Panc1 (cell line): ENCODE results near the gene ATP1A3. TPM values are rescaled to one million over a fixed set of nuclear protein-coding genes. Genes with fewer than 3 reads are reported as not detected.

Source experiments
- ATAC-seq: fragments of 200-7000 bp; cut with Tn5 transposase; 2 replicates; pipeline ENCODE4 v1.9.1; 2020; ENCODE audit warnings: mild to moderate bottlenecking, moderate library complexity
- BruUV-seq: library from RNA; stranded (reverse); fragments of 400-500 nt; replicated peaks from 2 replicates; lab custom pipeline; 2021; lab: Mats Ljungman, UMichigan
- CTCF ChIA-PET: fragments of 300-600 bp; sonication (Branson Sonifier 250); formaldehyde crosslinking; loops from one replicate; lab custom pipeline; 2022; ENCODE audit warnings: antibody characterized with exemption; lab: Charles Lee
- POLR2A ChIA-PET: fragments of 300-600 bp; sonication (Branson Sonifier 250); formaldehyde crosslinking; loops from one replicate; lab custom pipeline; 2022; ENCODE audit warnings: antibody characterized with exemption; lab: Charles Lee
- DNase-seq: peaks from one replicate; pipeline ENCODE4 v3.0.0-alpha.2; 2010; ENCODE audit warnings: low read depth, low spot score
- H3K27ac ChIP-seq: 2 replicates; pipeline ENCODE4 v1.5.1; 2011; ENCODE audit warnings: mild to moderate bottlenecking, low read length, inconsistent platforms
- H3K27me3 ChIP-seq: fragments of 200-500 bp; sonication (Bioruptor generic); 2 replicates; pipeline ENCODE4 v1.6.0; 2014; ENCODE audit warnings: low read length, inconsistent platforms; ENCODE audit not compliant: control insufficient read depth, insufficient read depth
- H3K36me3 ChIP-seq: fragments of 200-500 bp; sonication (Bioruptor generic); 2 replicates; pipeline ENCODE4 v1.5.1; 2014; ENCODE audit warnings: inconsistent platforms, mild to moderate bottlenecking, low read length, moderate library complexity; ENCODE audit not compliant: control insufficient read depth, insufficient read depth
- H3K4me1 ChIP-seq: 2 replicates; pipeline ENCODE4 v1.5.1; 2011; ENCODE audit warnings: inconsistent platforms, mild to moderate bottlenecking, low read length, moderate library complexity; ENCODE audit not compliant: control insufficient read depth, insufficient read depth
- H3K4me3 ChIP-seq, 2 experiments: 2 replicates each; pipeline ENCODE4 v1.5.1; 2011 to 2012; ENCODE audit warnings: low read depth in 2 of 2, low read length in 2 of 2, mild to moderate bottlenecking in 2 of 2, inconsistent platforms in 1 of 2, moderate library complexity in 1 of 2
- H3K9me3 ChIP-seq: fragments of 200-500 bp; sonication (Bioruptor generic); 2 replicates; pipeline ENCODE4 v1.5.1; 2014; ENCODE audit warnings: low read depth, mild to moderate bottlenecking, inconsistent platforms, low read length, moderate library complexity; ENCODE audit not compliant: control insufficient read depth, insufficient read depth
- POLR2AphosphoS5 ChIP-seq: IDR thresholded peaks from 2 replicates; pipeline ENCODE4 v1.6.1; 2012; ENCODE audit warnings: mild to moderate bottlenecking, low read depth, low read length, moderate library complexity
- REST ChIP-seq, 2 experiments: IDR thresholded peaks; 2 replicates each; pipeline ENCODE4 v1.6.1; 2011 to 2012; ENCODE audit warnings: low read depth in 2 of 2, control low read depth in 1 of 2, low read length in 1 of 2, mild to moderate bottlenecking in 1 of 2, moderate library complexity in 1 of 2; ENCODE audit not compliant: insufficient read depth in 1 of 2
- SIN3A ChIP-seq: IDR thresholded peaks from 2 replicates; pipeline ENCODE4 v1.6.1; 2012; ENCODE audit warnings: low read depth, mild to moderate bottlenecking, low read length, moderate library complexity, borderline replicate concordance; ENCODE audit not compliant: insufficient read depth
- TCF7L2 ChIP-seq: IDR thresholded peaks from 2 replicates; pipeline ENCODE4 v1.6.1; 2011; ENCODE audit warnings: mild to moderate bottlenecking, low read depth, low read length, inconsistent platforms
- in situ Hi-C: cut with HindIII; loops from 2 replicates; pipeline ENCODE4 v1.10.0; 2016; ENCODE audit warnings: low sequenced_read_pairs, low pct_unique_long_range_greater_than_20kb
- intact Hi-C: fragments of 100-400 bp; cut with micrococcal nuclease; formaldehyde crosslinking; loops from one replicate; pipeline ENCODE4 v1.10.0; 2022; ENCODE audit not compliant: unreplicated experiment
- total RNA-seq: library from RNA; stranded (reverse); gene quantifications from one replicate; pipeline ENCODE4 v1.2.1, GENCODE V29; 2021; ENCODE audit not compliant: unreplicated experiment
- TF ChIP-seq, protein P1 (sequence below): fragments of 450-650 bp; IDR thresholded peaks from 2 replicates; pipeline ENCODE4 v1.5.1; 2017; ENCODE audit warnings: mild to moderate bottlenecking

The ATP1A3 gene
- total RNA-seq, 1 experiment from 2014 or later, result 4.9 TPM

DNA sequence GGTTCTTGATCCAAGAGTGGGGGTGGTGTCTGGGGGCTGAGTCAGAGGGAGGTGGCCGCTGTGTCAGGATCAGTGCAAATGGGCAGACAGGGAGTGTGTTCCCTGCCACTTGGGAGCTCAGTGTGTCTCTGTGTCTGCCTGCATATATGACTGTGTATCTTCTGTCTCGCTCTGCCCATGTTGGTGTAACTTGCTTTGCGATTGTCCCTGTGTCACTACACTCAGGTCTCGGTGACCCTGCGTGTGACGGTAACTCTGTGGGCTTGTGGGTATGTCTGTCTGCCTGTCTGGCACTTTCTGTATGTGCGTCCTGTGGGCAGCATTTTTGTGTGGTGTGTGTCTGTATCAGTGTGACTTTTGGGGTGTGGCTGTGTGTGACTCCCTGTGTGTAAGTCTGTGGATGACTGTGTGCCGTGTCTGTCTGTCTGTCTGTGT, 57.6 kb downstream of the ATP1A3 start:
- no peaks in the 10 kb centered on the region for H3K4me1 ChIP-seq
- in situ Hi-C loops, result no loop called here
- CTCF ChIA-PET, result no interaction called here
- H3K4me3 ChIP-seq, result no peak overlapping the region
- H3K27me3 ChIP-seq, result no peaks in the 10 kb centered on the region
- no peak overlapping the region for H3K27ac ChIP-seq
- ATAC-seq (no peak), DNase-seq (no peak)
- no peaks in the 10 kb centered on the region for H3K9me3 ChIP-seq
- BruUV-seq, result no TSS peak
- intact Hi-C loops, result loop anchor here (10.0 kb wide), 1 partner anchor 52 kb away; the partner anchor contains the start of gene ARHGEF1
- POLR2A ChIA-PET, result no interaction called here
- no peaks in the 10 kb centered on the region for H3K36me3 ChIP-seq
- TF ChIP-seq POLR2AphosphoS5 (no peak), SIN3A (no peak), REST (IDR thresholded peaks at IDR 0.05; ENCODE audit: insufficient read depth in 1 of 2, low read depth in 2 of 2, low read length in 1 of 2) (no peak), TCF7L2 (no peak)
- TF ChIP-seq, protein P1, sequence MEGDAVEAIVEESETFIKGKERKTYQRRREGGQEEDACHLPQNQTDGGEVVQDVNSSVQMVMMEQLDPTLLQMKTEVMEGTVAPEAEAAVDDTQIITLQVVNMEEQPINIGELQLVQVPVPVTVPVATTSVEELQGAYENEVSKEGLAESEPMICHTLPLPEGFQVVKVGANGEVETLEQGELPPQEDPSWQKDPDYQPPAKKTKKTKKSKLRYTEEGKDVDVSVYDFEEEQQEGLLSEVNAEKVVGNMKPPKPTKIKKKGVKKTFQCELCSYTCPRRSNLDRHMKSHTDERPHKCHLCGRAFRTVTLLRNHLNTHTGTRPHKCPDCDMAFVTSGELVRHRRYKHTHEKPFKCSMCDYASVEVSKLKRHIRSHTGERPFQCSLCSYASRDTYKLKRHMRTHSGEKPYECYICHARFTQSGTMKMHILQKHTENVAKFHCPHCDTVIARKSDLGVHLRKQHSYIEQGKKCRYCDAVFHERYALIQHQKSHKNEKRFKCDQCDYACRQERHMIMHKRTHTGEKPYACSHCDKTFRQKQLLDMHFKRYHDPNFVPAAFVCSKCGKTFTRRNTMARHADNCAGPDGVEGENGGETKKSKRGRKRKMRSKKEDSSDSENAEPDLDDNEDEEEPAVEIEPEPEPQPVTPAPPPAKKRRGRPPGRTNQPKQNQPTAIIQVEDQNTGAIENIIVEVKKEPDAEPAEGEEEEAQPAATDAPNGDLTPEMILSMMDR, result no peak

GRCh38 chr19:41935760-41936415, 58.1 kb downstream of the ATP1A3 start:
- Histone ChIP-seq H3K9me3 (no peaks in the 10 kb centered on the region), H3K36me3 (no peaks in the 10 kb centered on the region), H3K27me3 (no peaks in the 10 kb centered on the region), H3K4me3 (no peak overlapping the region), H3K27ac (no peak overlapping the region), H3K4me1 (no peaks in the 10 kb centered on the region)
- CTCF ChIA-PET, result no interaction called here
- intact Hi-C loops (loop anchor here (10.0 kb wide), 1 partner anchor 51 kb away; the partner anchor contains the start of gene ARHGEF1), in situ Hi-C loops (no loop called here)
- POLR2A ChIA-PET, result no interaction called here
- no TSS peak for BruUV-seq
- no peak for TF ChIP-seq REST (IDR thresholded peaks at IDR 0.05; ENCODE audit: insufficient read depth in 1 of 2, low read depth in 2 of 2, low read length in 1 of 2)
- no peak for TF ChIP-seq TCF7L2
- no peak for TF ChIP-seq POLR2AphosphoS5
- TF ChIP-seq, protein P1, result no peak
- no peak for TF ChIP-seq SIN3A
- no peak for ATAC-seq
- no peak for DNase-seq
